ENCODE measurements around the gene SDC4. TPM values are rescaled to one million over a fixed set of nuclear protein-coding genes. Genes with fewer than 3 reads are reported as not detected.
A peak's percentile ranks its signal among the peaks of the same experiment; 100 is the strongest.

Gene SDC4
- total RNA-seq, 1 experiment from 2014 or later: 114 TPM

- no peak overlapping the region for H3K4me2 ChIP-seq
- H3K4me3 ChIP-seq: no peak overlapping the region
- no peak overlapping the region for H2AFZ ChIP-seq
- H4K20me1 ChIP-seq (ENCODE audit: insufficient read depth): no peaks in the 10 kb centered on the region
- TF ChIP-seq EZH2 (IDR thresholded peaks at IDR 0.05; ENCODE audit: low read depth) (no peak), CTCF (conservative IDR thresholded peaks at IDR 0.05) (no peak)
- H3K27me3 ChIP-seq (ENCODE audit: insufficient read depth, low read depth): no peaks in the 10 kb centered on the region
- ChIA-PET CTCF (interaction anchor here (0.6 to 1.3 kb wide), 7 partner anchors 8 to 532 kb away, joined by 3 to 7 read pairs (median 3); no protein-coding TSS in a partner anchor), POLR2A (ENCODE audit: unreplicated experiment) (no interaction called here)
- no peaks in the 10 kb centered on the region for H3F3A ChIP-seq (ENCODE audit: insufficient read depth, low read depth)
- no peaks in the 10 kb centered on the region for H3K79me2 ChIP-seq (ENCODE audit: low read depth)
- H3K36me3 ChIP-seq (ENCODE audit: low read depth): no peaks in the 10 kb centered on the region
- H3K9me2 ChIP-seq (ENCODE audit: insufficient read depth): no peaks in the 10 kb centered on the region
- intact Hi-C loops (cut with micrococcal nuclease; ENCODE audit: unreplicated experiment): no loop called here
- no TSS peak for BruUV-seq (replicated peaks)
- H3K4me1 ChIP-seq (replicated peaks; ENCODE audit: insufficient read depth): no peaks in the 10 kb centered on the region
- no peak for DNase-seq
- no peaks in the 10 kb centered on the region for H3K9me3 ChIP-seq (ENCODE audit: insufficient read depth, low read depth)
- no peak overlapping the region for H3K27ac ChIP-seq
Measured at GRCh38 chr20:45301824-45302271, 46.4 kb downstream of the SDC4 start.

DNA sequence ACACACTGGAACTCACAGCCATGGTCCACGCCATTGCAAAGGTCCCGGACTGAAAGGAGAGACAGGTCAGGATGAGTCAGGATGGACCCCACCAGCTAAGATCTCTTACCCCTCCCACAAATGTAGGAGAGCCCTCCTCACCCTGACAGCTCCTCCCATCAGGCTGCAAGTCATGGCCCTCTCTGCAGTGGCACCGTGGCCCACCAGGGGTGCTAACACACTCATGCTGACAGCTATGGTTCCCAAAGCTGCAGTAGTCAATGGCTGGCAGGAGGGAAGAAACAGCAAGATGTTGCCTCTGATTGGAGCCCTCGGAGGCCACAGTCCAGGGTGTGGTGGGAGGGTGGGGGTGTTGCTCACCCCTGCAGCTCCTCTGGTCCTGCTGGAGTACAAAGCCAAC, 47.3 kb downstream of the SDC4 start:
- H3K9me3 ChIP-seq (ENCODE audit: insufficient read depth, low read depth): no peaks in the 10 kb centered on the region
- no peaks in the 10 kb centered on the region for H3K4me1 ChIP-seq (replicated peaks; ENCODE audit: insufficient read depth)
- no peaks in the 10 kb centered on the region for H3K9me2 ChIP-seq (ENCODE audit: insufficient read depth)
- CTCF ChIA-PET: interaction anchor here (0.6 kb wide), 1 partner anchor 18 kb away, joined by 5 read pairs; no protein-coding TSS in a partner anchor
- no peaks in the 10 kb centered on the region for H3K36me3 ChIP-seq (ENCODE audit: low read depth)
- H3K4me3 ChIP-seq: no peak overlapping the region
- DNase-seq: peak in 1 of 2 experiments; percentile 30
- POLR2A ChIA-PET (ENCODE audit: unreplicated experiment): no interaction called here
- no peak overlapping the region for H3K4me2 ChIP-seq
- H3K27ac ChIP-seq: no peak overlapping the region
- no peaks in the 10 kb centered on the region for H3F3A ChIP-seq (ENCODE audit: insufficient read depth, low read depth)
- H2AFZ ChIP-seq: no peak overlapping the region
- no peaks in the 10 kb centered on the region for H4K20me1 ChIP-seq (ENCODE audit: insufficient read depth)
- no TSS peak for BruUV-seq (replicated peaks)
- no peaks in the 10 kb centered on the region for H3K27me3 ChIP-seq (ENCODE audit: insufficient read depth, low read depth)
- no peaks in the 10 kb centered on the region for H3K79me2 ChIP-seq (ENCODE audit: low read depth)
- TF ChIP-seq CTCF (conservative IDR thresholded peaks at IDR 0.05) (peak; percentile 59), EZH2 (IDR thresholded peaks at IDR 0.05; ENCODE audit: low read depth) (no peak)
- intact Hi-C loops (cut with micrococcal nuclease; ENCODE audit: unreplicated experiment): no loop called here

GRCh38 chr20:45299786-45300185, 48.4 kb downstream of the SDC4 start:
- Histone ChIP-seq H4K20me1 (ENCODE audit: insufficient read depth) (no peaks in the 10 kb centered on the region), H3K9me2 (ENCODE audit: insufficient read depth) (no peaks in the 10 kb centered on the region), H2AFZ (no peak overlapping the region), H3K36me3 (ENCODE audit: low read depth) (no peaks in the 10 kb centered on the region), H3K4me3 (no peak overlapping the region), H3F3A (ENCODE audit: insufficient read depth, low read depth) (no peaks in the 10 kb centered on the region), H3K4me2 (no peak overlapping the region), H3K9me3 (ENCODE audit: insufficient read depth, low read depth) (0 out of 2 replicates have a peak, but pooled peaks cover 3% of the 10 kb centered on the region), H3K79me2 (ENCODE audit: low read depth) (no peaks in the 10 kb centered on the region), H3K27me3 (ENCODE audit: insufficient read depth, low read depth) (no peaks in the 10 kb centered on the region), H3K27ac (no peak overlapping the region), H3K4me1 (replicated peaks; ENCODE audit: insufficient read depth) (no peaks in the 10 kb centered on the region)
- no TSS peak for BruUV-seq (replicated peaks)
- TF ChIP-seq EZH2 (IDR thresholded peaks at IDR 0.05; ENCODE audit: low read depth) (no peak), CTCF (conservative IDR thresholded peaks at IDR 0.05) (no peak)
- intact Hi-C loops (cut with micrococcal nuclease; ENCODE audit: unreplicated experiment): loop anchor here (10.0 kb wide), 1 partner anchor 615 kb away; no protein-coding TSS in a partner anchor
- no peak for DNase-seq
- POLR2A ChIA-PET (ENCODE audit: unreplicated experiment): no interaction called here
- CTCF ChIA-PET: interaction anchor here (0.7 kb wide), 1 partner anchor 9 kb away, joined by 4 read pairs; no protein-coding TSS in a partner anchor

All from PC-9 (cell line).